Measurements from ENCODE around the gene NUP62. TPM values are rescaled to one million over a fixed set of nuclear protein-coding genes. Genes with fewer than 3 reads are reported as not detected.

NUP62 gene
- total and polyA plus RNA-seq, 10 donors, result 17.3 to 60.9 (median 46.1) TPM

DNA sequence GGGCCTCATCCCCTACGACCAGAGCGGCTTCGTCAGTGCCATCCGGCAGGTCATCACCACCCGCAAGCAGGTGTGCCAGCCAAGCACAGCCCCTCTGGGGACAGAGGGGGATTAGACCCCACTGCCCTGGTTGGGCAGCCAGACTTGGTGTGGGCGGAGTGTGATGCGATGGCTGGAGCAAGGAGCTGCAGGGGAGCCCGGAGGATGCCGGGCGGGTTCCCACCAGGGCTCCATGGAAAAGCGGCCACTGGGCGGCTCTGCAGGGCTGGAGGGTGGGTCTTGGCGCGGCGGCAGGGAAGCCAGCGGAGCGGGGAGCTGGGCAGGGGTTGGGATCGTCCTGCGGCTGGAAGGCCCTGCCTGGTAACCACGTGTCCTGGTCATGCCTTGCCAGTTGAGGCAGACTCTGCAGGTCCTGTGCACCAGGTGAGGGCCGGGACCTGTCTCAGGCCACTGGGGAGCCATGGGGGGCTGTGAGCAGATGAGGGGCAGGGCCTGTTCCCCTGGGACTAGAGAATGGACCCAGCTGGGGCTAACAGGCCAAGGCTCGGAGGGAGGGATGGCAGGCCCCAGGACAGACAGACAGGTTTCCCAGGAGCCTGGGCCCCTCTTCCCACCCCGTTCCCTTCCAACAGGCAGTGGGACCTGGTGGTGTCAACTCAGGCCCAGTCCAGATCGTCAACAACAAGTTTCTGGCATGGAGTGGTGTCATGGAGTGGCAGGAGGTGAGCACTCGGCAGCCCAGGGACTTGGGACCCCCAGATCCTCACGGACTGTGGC is 72.1 kb downstream of the NUP62 start:
- Histone ChIP-seq H3K4me3 (no peak overlapping the region), H3K27me3 (replicated peaks in 1 of 7) (no peaks in the 10 kb centered on the region), H3K4me1 (peaks cover 11 to 84% (median 40%) of the 10 kb centered on the region in 6 donors), H3K27ac (peak overlapping the region in 4 of 8 donors; percentile 7 to 78 (median 30)), H3K36me3 (peaks cover 0 to 82% (median 76%) of the 10 kb centered on the region in 6 donors), H3K9me3 (no peaks in the 10 kb centered on the region)
- WGBS, 5 donors, result 89 to 97% (median 93%) methylated on average over 19 to 26 of the region's 26 CpGs
- intact Hi-C loops (cut with DNase I; ENCODE audit: low total_unique reads), result no loop called here
- peak; percentile 34 to 74 (median 47) for TF ChIP-seq POLR2AphosphoS5 (IDR thresholded peaks at IDR 0.05)
- TF ChIP-seq CTCF (IDR thresholded peaks at IDR 0.05 in 8 of 11, conservative IDR thresholded peaks at IDR 0.05 in 3 of 11), result no peak
- TF ChIP-seq POLR2A (IDR thresholded peaks at IDR 0.05), result no peak
- DNase-seq, result no peak

Small RNAs within 50 kb of the gene (microRNA-seq; reads per million reads assigned to microRNA genes)
- 0 to 0.72 (median 0.28) reads per million in 3 donors for gene MIR4750

Other genes with a start within 250 kb of the NUP62 start
- gene ADM5, start 239.9 kb downstream of the NUP62 start, total RNA-seq, result 10 to 100 TPM in 1 of 7 donors, 1 to 10 TPM in 6; 1.4 to 14.2 (median 5.0) TPM
- 1 to 10 TPM; 1.5 to 3.6 (median 3.5) TPM for gene ADM5, start 239.9 kb downstream of the NUP62 start, polyA plus RNA-seq
- 10 to 100 TPM in 5 of 7 donors, 1 to 10 TPM in 2; 6.8 to 17.0 (median 16.4) TPM for gene CPT1C, start 238.4 kb downstream of the NUP62 start, total RNA-seq
- 10 to 100 TPM in 2 of 3 donors, 1 to 10 TPM in 1; 5.2 to 15.7 (median 11.8) TPM for gene CPT1C, start 238.4 kb downstream of the NUP62 start, polyA plus RNA-seq
- gene TSKS, start 166.2 kb downstream of the NUP62 start, total RNA-seq, result 1 to 10 TPM in 1 of 7 donors, under 1 TPM in 2, not detected in 4; 0.37 to 2.1 (median 0.92) TPM
- gene TSKS, start 166.2 kb downstream of the NUP62 start, polyA plus RNA-seq, result 1 to 10 TPM in 1 of 3 donors, under 1 TPM in 2; 0.26 to 1.0 (median 0.85) TPM
- gene AP2A1, start 162.5 kb downstream of the NUP62 start, total RNA-seq, result 100 to 1,000 TPM in 3 of 7 donors, 10 to 100 TPM in 4; 79.8 to 108 (median 95.4) TPM
- gene AP2A1, start 162.5 kb downstream of the NUP62 start, polyA plus RNA-seq, result 10 to 100 TPM; 18.1 to 43.6 (median 19.0) TPM
- 10 to 100 TPM; 10.7 to 22.1 (median 15.1) TPM for gene FUZ, start 116.2 kb downstream of the NUP62 start, total RNA-seq
- gene FUZ, start 116.2 kb downstream of the NUP62 start, polyA plus RNA-seq, result 10 to 100 TPM; 16.7 to 20.3 (median 16.9) TPM
- 10 to 100 TPM; 29.4 to 61.0 (median 50.7) TPM for gene MED25, start 111.2 kb downstream of the NUP62 start, total RNA-seq
- 10 to 100 TPM; 26.6 to 42.7 (median 35.3) TPM for gene MED25, start 111.2 kb downstream of the NUP62 start, polyA plus RNA-seq
- gene PTOV1, start 78.3 kb downstream of the NUP62 start, total RNA-seq, result 100 to 1,000 TPM in 3 of 7 donors, 10 to 100 TPM in 4; 69.6 to 127 (median 98.4) TPM
- 100 to 1,000 TPM in 1 of 3 donors, 10 to 100 TPM in 2; 61.4 to 120 (median 70.9) TPM for gene PTOV1, start 78.3 kb downstream of the NUP62 start, polyA plus RNA-seq
- 100 to 1,000 TPM in 5 of 7 donors, 10 to 100 TPM in 2; 80.9 to 203 (median 111) TPM for gene PNKP, start 61.9 kb downstream of the NUP62 start, total RNA-seq
- 100 to 1,000 TPM in 1 of 3 donors, 10 to 100 TPM in 2; 36.6 to 135 (median 66.2) TPM for gene PNKP, start 61.9 kb downstream of the NUP62 start, polyA plus RNA-seq
- 10 to 100 TPM in 6 of 7 donors, 1 to 10 TPM in 1; 8.7 to 27.8 (median 20.1) TPM for gene AKT1S1, start 52.1 kb downstream of the NUP62 start, total RNA-seq
- gene AKT1S1, start 52.1 kb downstream of the NUP62 start, polyA plus RNA-seq, result 10 to 100 TPM; 11.6 to 24.8 (median 13.9) TPM
- 10 to 100 TPM; 26.8 to 53.5 (median 38.2) TPM for gene TBC1D17, start 51.8 kb downstream of the NUP62 start, total RNA-seq
- gene TBC1D17, start 51.8 kb downstream of the NUP62 start, polyA plus RNA-seq, result 10 to 100 TPM; 20.8 to 39.8 (median 34.9) TPM
- gene IL4I1, start 32.6 kb downstream of the NUP62 start, total RNA-seq, result 10 to 100 TPM in 1 of 7 donors, 1 to 10 TPM in 6; 1.1 to 20.2 (median 2.8) TPM
- gene IL4I1, start 32.6 kb downstream of the NUP62 start, polyA plus RNA-seq, result 1 to 10 TPM; 3.9 to 9.3 (median 6.4) TPM
- gene ATF5, start 299 bp downstream of the NUP62 start, total RNA-seq, result 10 to 100 TPM; 10.2 to 45.8 (median 22.8) TPM
- gene ATF5, start 299 bp downstream of the NUP62 start, polyA plus RNA-seq, result 10 to 100 TPM; 14.6 to 36.6 (median 16.8) TPM
- gene SIGLEC11, start 31.7 kb upstream of the NUP62 start, total RNA-seq, result 10 to 100 TPM; 18.7 to 97.5 (median 42.8) TPM
- 10 to 100 TPM in 1 of 3 donors, 1 to 10 TPM in 2; 2.2 to 52.3 (median 7.9) TPM for gene SIGLEC11, start 31.7 kb upstream of the NUP62 start, polyA plus RNA-seq
- 10 to 100 TPM; 46.4 to 60.8 (median 56.6) TPM for gene VRK3, start 95.9 kb upstream of the NUP62 start, total RNA-seq
- gene VRK3, start 95.9 kb upstream of the NUP62 start, polyA plus RNA-seq, result 10 to 100 TPM; 17.0 to 31.9 (median 20.4) TPM
- 10 to 100 TPM; 13.5 to 24.2 (median 19.2) TPM for gene ZNF473, start 96.5 kb upstream of the NUP62 start, total RNA-seq
- gene ZNF473, start 96.5 kb upstream of the NUP62 start, polyA plus RNA-seq, result 1 to 10 TPM; 2.4 to 4.5 (median 2.5) TPM
- not detected for gene IZUMO2, start 233.8 kb upstream of the NUP62 start, total RNA-seq
- not detected for gene IZUMO2, start 233.8 kb upstream of the NUP62 start, polyA plus RNA-seq

Data from spleen (tissue), 11 donors.